Thoracic aorta (tissue), 2 donors: Measurements from ENCODE around the gene TMEM156. TPM values are rescaled to one million over a fixed set of nuclear protein-coding genes. Genes with fewer than 3 reads are reported as not detected.
"Not testable (repeated sequence)": the region's sequence is repeated elsewhere in the genome, so short reads cannot be mapped to it uniquely, and the experiment has no call there.

Experiments used
- ATAC-seq: fragments of 150-250 bp; one replicate; pipeline ENCODE4 v1.8.0; 2017; ENCODE audit warnings: low read depth; ENCODE audit not compliant: insufficient number of reproducible peaks, low FRiP score
- DNase-seq: peaks from one replicate; pipeline ENCODE4 v3.0.0-alpha.2; 2020; ENCODE audit warnings: low spot score
- H3K27ac ChIP-seq, 2 donors: fragments of 200-600 bp; sonication (generic); 1 replicate in 1 of 2; 2 replicates in 1 of 2; pipeline ENCODE4 v1.5.1; 2016; ENCODE audit warnings: mild to moderate bottlenecking in 2 of 2, moderate library complexity in 2 of 2
- H3K27me3 ChIP-seq: fragments of 200-600 bp; sonication (generic); replicated peaks from 2 replicates; pipeline ENCODE4 v1.6.0; 2016; ENCODE audit warnings: mild to moderate bottlenecking; ENCODE audit not compliant: insufficient read depth
- H3K36me3 ChIP-seq: fragments of 200-600 bp; sonication (generic); one replicate; pipeline ENCODE4 v1.5.1; 2016
- H3K4me1 ChIP-seq, 2 donors: fragments of 200-600 bp; sonication (generic); 1 replicate in 1 of 2; 2 replicates in 1 of 2; pipeline versions ENCODE4 v1.5.1 to v1.6.0; 2016; ENCODE audit warnings: low read depth in 2 of 2, mild to moderate bottlenecking in 1 of 2; ENCODE audit not compliant: control insufficient read depth in 1 of 2
- H3K4me3 ChIP-seq: fragments of 200-600 bp; sonication (generic); 2 replicates; pipeline ENCODE4 v1.5.1; 2016; ENCODE audit warnings: mild to moderate bottlenecking
- H3K9me3 ChIP-seq: fragments of 200-600 bp; sonication (generic); 2 replicates; pipeline ENCODE4 v1.5.1; 2016
- total RNA-seq, 2 donors: library from RNA; depleted of rRNA; stranded (reverse); fragments of >200 nt; gene quantifications; one replicate each; pipeline versions ENCODE4 v1.1.0 to v1.2.3, GENCODE V29; 2016
- TF ChIP-seq, protein P1 (sequence below): fragments of 200-600 bp; sonication (generic); IDR thresholded peaks from one replicate; pipeline ENCODE4 v1.5.1; 2019; ENCODE audit warnings: antibody characterized with exemption

Gene TMEM156
- total RNA-seq, 2 donors from 2014 or later = not detected

- TF ChIP-seq, protein P1, sequence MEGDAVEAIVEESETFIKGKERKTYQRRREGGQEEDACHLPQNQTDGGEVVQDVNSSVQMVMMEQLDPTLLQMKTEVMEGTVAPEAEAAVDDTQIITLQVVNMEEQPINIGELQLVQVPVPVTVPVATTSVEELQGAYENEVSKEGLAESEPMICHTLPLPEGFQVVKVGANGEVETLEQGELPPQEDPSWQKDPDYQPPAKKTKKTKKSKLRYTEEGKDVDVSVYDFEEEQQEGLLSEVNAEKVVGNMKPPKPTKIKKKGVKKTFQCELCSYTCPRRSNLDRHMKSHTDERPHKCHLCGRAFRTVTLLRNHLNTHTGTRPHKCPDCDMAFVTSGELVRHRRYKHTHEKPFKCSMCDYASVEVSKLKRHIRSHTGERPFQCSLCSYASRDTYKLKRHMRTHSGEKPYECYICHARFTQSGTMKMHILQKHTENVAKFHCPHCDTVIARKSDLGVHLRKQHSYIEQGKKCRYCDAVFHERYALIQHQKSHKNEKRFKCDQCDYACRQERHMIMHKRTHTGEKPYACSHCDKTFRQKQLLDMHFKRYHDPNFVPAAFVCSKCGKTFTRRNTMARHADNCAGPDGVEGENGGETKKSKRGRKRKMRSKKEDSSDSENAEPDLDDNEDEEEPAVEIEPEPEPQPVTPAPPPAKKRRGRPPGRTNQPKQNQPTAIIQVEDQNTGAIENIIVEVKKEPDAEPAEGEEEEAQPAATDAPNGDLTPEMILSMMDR = no peak
- no peak for ATAC-seq
Observed at GRCh38 chr4:38967260-38968095, 64.7 kb downstream of the TMEM156 start.

GRCh38 chr4:38965866-38966265 is 66.3 kb downstream of the TMEM156 start:
- no peak for DNase-seq
- H3K9me3 ChIP-seq = no peaks in the 10 kb centered on the region
- ATAC-seq = no peak
- no peaks in the 10 kb centered on the region for H3K27me3 ChIP-seq
- H3K4me1 ChIP-seq = no peaks in the 10 kb centered on the region
- no peak overlapping the region for H3K27ac ChIP-seq
- H3K36me3 ChIP-seq = no peaks in the 10 kb centered on the region
- H3K4me3 ChIP-seq = no peak overlapping the region
- TF ChIP-seq, protein P1 = no peak

More at GRCh38 chr4:38967260-38968095, 64.7 kb downstream of the TMEM156 start:
- Histone ChIP-seq H3K27ac (no peak overlapping the region), H3K9me3 (no peaks in the 10 kb centered on the region), H3K4me3 (no peak overlapping the region), H3K27me3 (no peaks in the 10 kb centered on the region), H3K36me3 (no peaks in the 10 kb centered on the region), H3K4me1 (no peaks in the 10 kb centered on the region)
- DNase-seq = no peak

GRCh38 chr4:38964942-38965775 is 67.0 kb downstream of the TMEM156 start:
- H3K27me3 ChIP-seq = no peaks in the 10 kb centered on the region
- H3K4me1 ChIP-seq = no peaks in the 10 kb centered on the region
- no peak overlapping the region for H3K27ac ChIP-seq
- ATAC-seq = no peak
- no peaks in the 10 kb centered on the region for H3K36me3 ChIP-seq
- TF ChIP-seq, protein P1 = no peak
- DNase-seq = no peak
- no peaks in the 10 kb centered on the region for H3K9me3 ChIP-seq
- no peak overlapping the region for H3K4me3 ChIP-seq

- not testable (repeated sequence) for DNase-seq, ATAC-seq, H3K36me3 ChIP-seq, H3K9me3 ChIP-seq, H3K4me3 ChIP-seq, H3K27me3 ChIP-seq, H3K4me1 ChIP-seq, H3K27ac ChIP-seq
Observed at GRCh38 chr4:38959248-38959647, 73.0 kb downstream of the TMEM156 start.

GRCh38 chr4:38958453-38959190 is 73.6 kb downstream of the TMEM156 start:
- no peak overlapping the region for H3K4me3 ChIP-seq
- no peak for ATAC-seq
- TF ChIP-seq, protein P1 = no peak
- no peaks in the 10 kb centered on the region for H3K9me3 ChIP-seq
- no peaks in the 10 kb centered on the region for H3K27me3 ChIP-seq
- no peaks in the 10 kb centered on the region for H3K36me3 ChIP-seq
- H3K4me1 ChIP-seq = no peaks in the 10 kb centered on the region
- no peak overlapping the region for H3K27ac ChIP-seq
- no peak for DNase-seq
